Skin epidermis (tissue), 12 donors: ENCODE results near the gene SLC5A1.

Experiments
- H3K27ac ChIP-seq, 21 experiments: fragments of 200-600 bp; sonication (generic) in 11 of 21; one replicate each; pipeline ENCODE4 v1.5.0; 2020; ENCODE audit warnings: mild to moderate bottlenecking in 3 of 21, inconsistent platforms in 2 of 21, moderate library complexity in 2 of 21
- H3K4me3 ChIP-seq, 7 experiments: fragments of 200-600 bp; sonication (generic) in 2 of 7; one replicate each; pipeline ENCODE4 v1.5.0; 2020; ENCODE audit warnings: inconsistent platforms in 2 of 7, mild to moderate bottlenecking in 2 of 7, moderate library complexity in 1 of 7

The SLC5A1 gene

DNA sequence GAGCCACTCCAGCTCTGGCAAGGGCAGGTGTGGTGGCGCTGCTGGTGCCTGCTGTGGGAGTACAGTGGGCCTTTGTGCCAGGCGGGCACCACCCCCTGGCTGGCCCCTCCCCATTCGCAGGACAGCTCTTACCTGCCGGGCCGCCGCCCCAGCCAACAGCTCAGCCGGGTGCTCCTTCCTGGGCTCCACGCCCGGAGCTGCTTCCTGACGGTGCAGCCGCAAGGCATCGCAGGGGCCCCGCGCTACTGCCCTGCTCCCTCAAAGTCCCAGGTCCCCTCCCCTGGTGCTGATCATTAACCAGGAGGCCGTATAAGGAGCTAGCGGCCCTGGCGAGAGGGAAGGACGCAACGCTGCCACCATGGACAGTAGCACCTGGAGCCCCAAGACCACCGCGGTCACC is at the start of gene SLC5A1:
Gene SLC5A1, plus strand, starts transcription at position 338 of the 400 bp plus-strand sequence. Its CDS starts 21 bp downstream, at position 359.
- peak within 1 kb of the TSS in 3 of 7 experiments; percentile 11 to 14 (median 13) for H3K4me3 ChIP-seq
- H3K27ac ChIP-seq: peak within 1 kb of the TSS in 10 of 21 experiments; percentile 2 to 50 (median 24)

DNA sequence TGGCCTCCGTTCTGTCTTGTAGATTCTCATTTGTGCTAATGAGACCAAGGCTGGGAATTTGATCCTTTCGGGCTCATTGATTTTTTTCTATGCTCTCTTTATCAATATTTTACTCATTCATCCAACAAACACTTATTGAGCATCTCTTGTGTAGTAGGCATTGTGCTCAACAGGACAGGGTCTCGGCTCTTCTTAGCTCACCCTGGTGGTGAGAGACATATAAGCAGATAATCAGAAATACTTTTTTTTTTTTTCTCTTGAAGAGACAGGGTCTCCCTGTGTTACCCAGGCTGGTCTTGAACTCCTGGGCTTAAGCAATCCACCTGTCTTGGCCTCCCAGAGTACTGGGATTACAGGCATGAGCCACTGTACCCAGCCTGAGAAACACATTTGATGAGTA is 48.0 kb upstream of the SLC5A1 start:
- Histone ChIP-seq H3K27ac (no peak overlapping the region), H3K4me3 (no peak overlapping the region)

DNA sequence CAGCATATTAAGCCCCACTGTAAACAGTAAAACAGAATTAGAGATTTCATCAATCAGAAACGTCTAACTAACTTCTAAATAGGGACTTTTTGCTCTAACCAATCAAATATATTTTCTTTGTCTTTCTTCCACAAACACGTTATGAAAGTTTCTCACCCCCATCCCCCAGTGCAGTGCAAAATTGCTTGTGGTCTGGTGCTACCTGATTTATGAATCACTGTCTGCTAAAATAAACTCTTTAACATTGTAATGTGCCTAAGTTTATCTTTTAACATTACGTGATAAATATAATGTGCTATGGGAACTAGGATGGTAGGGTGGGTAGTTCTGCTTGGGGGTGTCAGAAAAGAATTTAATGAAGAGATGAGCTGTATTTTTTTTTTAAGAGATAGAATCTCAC is 47.3 kb upstream of the SLC5A1 start:
- no peak overlapping the region for H3K27ac ChIP-seq
- H3K4me3 ChIP-seq: no peak overlapping the region

DNA sequence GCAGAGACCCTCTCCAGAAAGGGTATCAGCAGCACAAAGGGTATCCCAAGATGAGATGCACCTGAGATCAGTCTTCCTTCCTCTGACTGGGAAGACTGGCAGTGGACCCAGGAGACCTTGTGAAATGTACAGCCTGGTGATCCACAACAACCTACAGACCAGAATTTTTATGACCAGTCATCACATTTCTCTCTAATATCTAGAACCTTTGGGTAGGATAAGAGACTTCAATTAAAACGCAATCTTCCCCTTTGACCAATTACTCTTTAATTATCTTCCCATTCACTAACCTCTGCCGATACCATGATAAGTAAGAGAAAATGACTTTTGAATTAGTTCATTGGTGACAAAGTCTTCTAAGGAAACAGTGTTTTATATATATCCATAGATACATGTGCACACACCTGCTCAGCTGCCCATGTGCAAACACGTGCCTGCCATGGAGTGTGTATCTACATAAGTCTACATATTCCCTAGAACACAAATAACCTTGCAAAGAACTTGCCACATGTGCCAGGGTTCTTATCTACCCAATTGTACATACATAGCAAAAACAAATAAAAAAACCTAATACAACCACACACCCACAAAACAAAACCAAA is 44.2 kb upstream of the SLC5A1 start:
- Histone ChIP-seq H3K4me3 (no peak overlapping the region), H3K27ac (no peak overlapping the region)

DNA sequence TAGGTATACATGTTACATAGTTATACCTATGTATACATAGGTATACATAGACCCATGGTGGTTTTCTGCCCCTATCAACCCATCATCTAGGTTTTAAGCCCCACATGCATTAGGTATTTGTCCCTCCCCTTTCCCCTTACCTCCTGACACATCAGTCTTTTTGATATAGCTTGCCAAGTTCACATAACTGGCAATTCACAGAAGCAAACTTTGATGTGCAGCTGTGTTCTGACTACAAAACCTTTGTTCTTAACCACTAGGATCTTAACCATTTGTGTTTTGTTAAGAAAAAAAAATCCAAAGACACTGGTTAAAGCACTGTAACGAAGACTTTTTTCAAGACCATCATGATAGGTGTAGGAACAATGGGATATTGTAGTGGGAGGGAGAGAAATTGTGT is 42.9 kb upstream of the SLC5A1 start:
- H3K27ac ChIP-seq: no peak overlapping the region

DNA sequence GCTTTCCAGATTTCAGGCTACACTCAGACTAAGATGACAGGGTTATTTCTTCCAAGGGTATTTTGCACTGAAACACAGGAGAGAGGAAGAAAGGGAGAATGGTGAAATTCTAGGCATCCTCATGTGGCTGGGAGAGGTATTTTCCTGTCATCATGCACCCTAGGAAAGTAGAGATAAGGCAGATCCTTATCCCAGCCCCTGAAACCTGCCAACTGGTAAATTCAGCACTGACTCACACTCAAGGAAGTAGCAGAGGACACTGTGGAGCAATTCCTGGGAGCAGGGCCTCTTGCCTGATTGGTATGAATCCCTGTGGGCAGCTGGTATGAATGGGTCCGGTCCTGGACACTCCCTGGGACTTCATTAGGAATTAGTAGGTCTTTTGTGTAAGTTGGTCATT is 37.6 kb upstream of the SLC5A1 start:
- H3K4me3 ChIP-seq: no peak overlapping the region
- H3K27ac ChIP-seq: no peak overlapping the region

More for the DNA sequence above, 42.9 kb upstream of the SLC5A1 start:
- no peak overlapping the region for H3K4me3 ChIP-seq

DNA sequence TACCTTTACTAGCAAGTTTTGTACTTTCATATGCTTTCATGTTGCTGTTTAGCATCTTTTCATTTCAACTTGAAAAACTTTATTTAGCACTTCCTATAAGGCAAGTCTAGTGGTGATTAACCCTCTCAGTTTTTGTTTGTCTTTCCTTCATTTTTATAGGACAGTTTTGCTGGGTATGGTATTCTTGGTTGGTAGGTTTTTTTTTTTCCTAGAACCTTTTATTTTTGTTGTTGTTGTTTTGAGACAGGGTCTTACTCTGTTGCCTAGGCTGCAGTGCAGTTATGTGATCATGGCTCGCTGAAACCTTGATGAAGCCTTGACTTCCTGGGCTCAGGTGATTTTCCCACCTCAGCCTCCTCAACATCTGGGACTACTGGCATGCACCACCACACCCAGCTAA is 29.9 kb upstream of the SLC5A1 start:
- no peak overlapping the region for H3K27ac ChIP-seq
- H3K4me3 ChIP-seq: no peak overlapping the region

DNA sequence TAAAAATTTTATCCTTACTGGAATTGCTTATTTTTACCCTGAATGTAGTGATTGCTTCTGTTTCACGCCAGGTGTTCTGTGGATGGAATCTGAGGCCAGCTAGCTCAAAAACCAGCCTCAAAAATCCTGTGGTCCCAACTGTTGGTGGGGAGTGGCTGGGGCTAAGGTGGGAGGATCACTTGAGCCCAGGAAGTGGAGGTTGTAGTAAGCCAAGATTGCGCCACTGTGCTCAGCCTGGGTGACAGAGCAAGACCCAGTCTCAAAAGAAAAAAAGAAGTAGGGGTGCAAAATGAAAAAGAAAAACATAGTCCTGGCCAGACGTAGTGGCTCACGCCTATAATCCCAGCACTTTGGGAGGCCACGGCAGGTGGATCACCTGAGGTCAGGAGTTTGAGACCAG is 27.0 kb upstream of the SLC5A1 start:
- no peak overlapping the region for H3K4me3 ChIP-seq
- no peak overlapping the region for H3K27ac ChIP-seq

DNA sequence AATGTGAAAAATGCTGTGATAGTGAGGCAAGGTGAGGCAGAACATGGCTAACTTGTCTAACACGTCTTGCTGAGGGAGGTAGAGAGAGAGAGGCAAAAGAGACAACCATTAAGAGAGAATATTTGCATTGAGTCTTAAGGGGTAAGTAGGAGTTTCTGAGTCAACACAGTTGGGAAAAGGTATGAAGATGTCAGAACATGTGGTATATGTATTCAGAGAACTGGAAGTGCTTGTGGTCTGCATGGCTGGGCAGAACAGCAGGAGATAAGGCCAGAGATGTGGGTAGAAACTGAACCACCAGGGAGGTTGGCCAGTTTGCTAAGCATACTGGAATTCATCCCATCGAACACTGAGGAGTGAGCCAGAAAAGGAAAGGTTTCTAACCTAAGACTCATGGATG is 25.0 kb upstream of the SLC5A1 start:
- H3K4me3 ChIP-seq: no peak overlapping the region
- H3K27ac ChIP-seq: peak overlapping the region in 1 of 21 experiments; percentile 15

DNA sequence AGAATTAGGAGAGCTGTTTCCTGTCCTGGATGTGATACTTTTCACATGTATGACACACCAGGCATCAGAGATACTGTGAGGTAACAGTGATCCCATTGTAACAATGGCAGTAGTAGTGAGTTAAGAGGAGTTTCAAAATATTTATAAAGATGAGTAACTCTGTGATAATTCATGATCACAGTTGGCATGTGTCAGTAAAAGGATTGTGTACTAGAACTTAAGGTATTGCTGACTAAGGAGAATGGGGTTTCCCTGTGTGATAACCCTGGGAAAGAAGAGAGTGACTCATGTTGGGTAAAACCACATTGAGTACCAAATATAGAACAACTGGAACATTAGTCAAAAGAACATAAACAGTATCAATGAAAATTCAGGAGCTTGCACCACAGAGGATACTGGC is 22.9 kb upstream of the SLC5A1 start:
- no peak overlapping the region for H3K4me3 ChIP-seq
- no peak overlapping the region for H3K27ac ChIP-seq

DNA sequence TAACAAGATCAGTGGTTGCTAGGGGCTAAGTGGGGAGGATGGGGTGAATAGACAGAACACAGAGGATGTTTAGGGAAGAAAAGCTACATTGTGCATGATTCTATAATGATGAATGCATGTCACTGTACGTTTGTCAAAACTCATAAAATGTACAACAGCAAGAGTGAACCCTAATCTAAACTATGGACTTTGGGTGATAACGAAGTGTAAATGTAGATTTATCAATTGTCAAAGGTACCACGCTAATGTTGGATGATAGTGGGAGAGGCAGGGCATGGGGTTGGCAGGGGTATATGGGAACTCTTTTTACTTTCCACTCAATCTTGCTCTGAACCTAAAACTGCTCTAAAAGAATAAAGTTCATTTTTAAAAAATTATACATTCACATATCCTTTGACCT is 21.3 kb upstream of the SLC5A1 start:
- H3K4me3 ChIP-seq: no peak overlapping the region
- H3K27ac ChIP-seq: no peak overlapping the region

DNA sequence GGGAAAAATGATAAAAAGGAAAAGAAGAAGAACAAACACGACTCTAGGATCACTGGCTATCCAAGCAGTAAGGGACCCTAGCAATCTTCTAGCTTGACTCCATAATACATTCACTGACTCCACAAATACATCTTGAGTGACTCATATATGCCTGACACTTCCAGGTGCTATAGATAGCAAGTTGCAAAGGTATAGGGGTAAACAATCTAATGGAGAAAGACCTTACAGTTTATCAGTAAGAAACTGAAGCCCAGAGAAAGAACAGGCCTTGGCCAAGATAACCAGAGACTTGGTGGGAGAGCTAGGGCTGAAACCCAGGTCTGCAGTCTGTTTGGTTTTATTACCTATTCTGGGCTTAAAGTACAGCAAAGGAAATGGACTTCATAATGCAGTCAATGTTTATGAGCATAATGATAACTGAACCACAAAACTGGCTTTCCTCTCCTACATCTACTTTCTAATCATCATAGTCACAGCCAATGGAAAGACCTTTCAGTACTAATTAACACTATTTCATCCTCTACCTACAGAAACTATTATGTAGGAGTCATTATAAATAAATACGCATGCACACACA is 19.7 kb upstream of the SLC5A1 start:
- no peak overlapping the region for H3K4me3 ChIP-seq
- no peak overlapping the region for H3K27ac ChIP-seq

DNA sequence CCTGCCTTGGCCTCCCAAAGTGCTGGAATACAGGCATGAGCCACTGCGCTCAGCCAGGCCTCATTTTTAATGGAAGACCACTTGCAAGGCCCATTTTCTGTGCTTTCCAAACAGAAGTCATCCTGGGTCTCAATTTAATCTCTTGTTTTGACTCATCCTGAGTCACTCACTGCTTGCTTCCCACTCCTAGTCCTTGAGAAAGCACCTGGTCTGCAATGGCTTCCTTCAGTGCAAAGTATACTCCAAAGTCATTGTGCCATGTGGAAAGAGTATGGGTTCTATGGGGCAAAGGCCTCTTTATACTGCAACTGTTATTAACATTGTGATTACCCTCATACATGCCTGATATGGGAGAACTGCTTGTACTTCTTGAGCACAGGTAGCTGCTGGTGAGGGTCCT is 18.3 kb upstream of the SLC5A1 start:
- Histone ChIP-seq H3K27ac (no peak overlapping the region), H3K4me3 (no peak overlapping the region)

DNA sequence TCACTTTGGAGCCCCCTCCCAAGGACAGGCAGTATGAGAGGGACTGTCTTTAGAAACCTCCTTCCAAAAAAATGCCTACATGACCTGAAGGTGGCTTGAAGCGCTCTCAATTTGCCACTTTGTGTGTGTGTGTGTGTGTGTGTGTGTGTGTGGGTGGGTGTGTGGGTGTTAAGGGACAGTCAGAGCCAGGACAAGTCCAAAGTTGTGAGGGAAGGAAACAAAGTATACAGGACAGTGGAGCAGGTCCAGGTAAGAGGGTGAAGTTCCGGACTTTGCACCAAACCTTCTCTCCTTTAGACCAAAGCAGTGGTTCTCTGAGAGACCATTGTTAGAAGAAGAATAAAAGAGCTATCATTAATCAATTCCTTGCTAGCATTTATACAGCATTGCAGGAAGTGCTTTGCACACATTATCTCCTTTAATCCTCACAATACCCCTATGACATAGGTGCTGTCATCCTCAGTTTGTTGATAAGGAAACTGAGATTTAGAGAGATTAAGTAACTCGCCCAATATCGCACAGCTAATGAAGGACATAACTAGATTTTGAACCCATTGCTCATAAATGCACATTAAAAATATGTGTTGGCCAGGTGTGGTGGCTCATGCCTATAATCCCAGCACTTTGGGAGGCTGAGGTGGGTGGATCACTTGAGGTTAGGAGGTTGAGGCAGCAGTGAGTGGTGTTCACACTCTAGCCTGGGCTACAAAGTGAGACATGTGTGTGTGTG is 12.4 kb upstream of the SLC5A1 start:
- no peak overlapping the region for H3K4me3 ChIP-seq

DNA sequence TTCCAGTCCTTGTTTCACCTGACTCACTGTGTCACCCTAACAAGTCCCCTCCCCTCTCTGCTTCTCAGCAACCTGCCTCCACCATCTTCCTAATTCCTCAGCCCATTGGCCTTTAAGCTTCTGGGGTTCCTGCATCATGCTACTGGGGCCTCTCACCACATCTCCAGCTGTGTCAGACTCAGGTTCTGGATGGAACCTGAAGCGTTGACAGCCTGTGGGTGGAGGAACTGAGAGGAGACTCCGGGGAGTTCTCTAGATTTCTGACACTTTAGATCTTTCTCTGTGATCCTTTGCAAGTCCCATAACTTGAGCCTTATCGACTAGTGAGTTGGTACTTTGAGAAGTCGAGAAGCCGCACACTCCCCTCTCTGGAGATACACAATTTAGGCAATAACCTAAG is 11.6 kb upstream of the SLC5A1 start:
- Histone ChIP-seq H3K27ac (no peak overlapping the region), H3K4me3 (no peak overlapping the region)

More for the DNA sequence above, 12.4 kb upstream of the SLC5A1 start:
- H3K27ac ChIP-seq: no peak overlapping the region

DNA sequence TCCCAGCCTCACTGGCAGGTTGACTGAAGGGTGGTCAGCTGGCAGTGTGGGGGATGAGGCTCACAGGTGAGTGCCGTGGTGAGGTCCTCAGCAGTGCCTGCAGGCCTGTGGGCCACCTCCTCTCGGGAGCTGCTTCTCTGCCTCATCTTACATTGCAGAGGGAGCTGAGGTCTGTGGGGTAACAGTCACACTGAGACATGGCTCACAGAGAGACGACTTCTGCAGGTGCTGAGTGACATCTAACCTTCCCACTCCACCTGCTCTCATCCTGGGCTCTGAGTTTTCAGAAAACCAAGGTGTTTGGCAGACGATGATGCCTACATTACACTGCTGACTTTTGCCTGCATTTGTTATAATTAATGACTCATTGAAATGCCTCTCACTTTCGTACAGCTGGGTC is 8.8 kb upstream of the SLC5A1 start:
- Histone ChIP-seq H3K4me3 (no peak overlapping the region), H3K27ac (no peak overlapping the region)

DNA sequence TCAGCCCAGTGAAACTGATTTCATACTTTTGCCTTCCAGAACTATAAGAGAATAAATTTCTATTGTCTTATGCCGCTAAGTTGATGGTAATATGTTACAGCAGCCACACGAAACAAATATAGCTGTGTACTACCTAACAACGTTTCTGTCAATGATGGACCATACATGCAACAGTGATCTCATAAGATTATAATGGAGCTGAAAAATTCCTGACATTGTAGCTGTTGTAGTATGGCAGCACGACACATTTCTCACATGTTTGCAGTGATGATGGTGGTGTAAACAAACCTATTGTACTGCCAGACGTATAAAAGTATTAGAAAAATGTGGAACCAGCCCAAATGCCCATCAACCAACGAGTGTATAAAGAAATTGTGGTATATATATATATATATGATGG is 5.8 kb upstream of the SLC5A1 start:
- H3K27ac ChIP-seq: no peak overlapping the region
- H3K4me3 ChIP-seq: no peak overlapping the region

DNA sequence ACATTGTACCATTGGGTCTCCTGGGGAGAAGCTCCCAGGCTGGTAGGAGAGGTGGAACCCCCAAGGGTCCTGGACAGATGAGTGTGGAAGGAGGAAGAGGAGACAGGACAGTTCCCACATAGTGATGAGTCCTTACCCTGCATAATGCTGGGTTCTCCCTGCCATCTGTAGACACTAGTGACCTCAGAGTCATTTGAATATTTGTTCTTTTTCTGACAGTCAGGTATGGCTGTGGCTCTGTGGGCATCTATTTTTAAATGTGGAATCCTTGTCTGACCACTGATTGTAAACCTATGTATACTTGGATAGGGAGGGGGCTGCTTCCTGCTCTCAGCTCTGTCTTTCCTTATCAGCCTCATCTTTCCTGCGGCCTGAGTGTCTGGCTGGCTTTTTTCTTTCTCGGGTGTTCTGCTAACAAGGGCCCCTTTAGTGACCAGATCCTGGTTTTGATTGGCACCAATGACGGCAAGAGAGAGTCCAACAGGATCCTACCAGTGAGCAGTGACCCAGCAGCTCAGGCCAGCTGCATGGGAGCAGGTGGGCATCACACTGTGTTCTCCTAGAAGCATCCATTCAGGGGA is 2.6 kb upstream of the SLC5A1 start:
- no peak overlapping the region for H3K4me3 ChIP-seq

DNA sequence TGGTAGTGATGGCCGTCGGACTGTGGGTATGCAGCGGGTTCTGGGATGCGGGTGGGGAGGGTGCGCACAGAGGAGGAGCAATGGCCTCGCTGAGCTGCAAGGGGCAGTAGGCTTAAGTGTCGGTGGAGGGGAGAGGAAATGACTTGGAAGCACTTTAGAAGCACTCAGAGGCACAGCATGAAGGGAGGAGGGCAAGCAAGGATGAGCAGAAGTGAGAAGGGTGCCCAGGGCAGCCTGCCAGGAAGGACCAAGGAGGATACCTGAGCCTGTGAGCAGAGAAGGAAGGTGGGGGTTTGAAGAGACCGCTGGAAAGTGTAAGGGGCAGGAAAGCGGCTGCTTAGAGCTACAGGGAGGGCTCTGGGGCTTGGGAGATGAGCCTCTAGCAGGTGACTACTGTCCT is 330 bp downstream of the SLC5A1 start:
- Histone ChIP-seq H3K4me3 (peak overlapping the region in 3 of 7 experiments; percentile 11 to 14 (median 13)), H3K27ac (peak overlapping the region in 9 of 21 experiments; percentile 5 to 50 (median 28))

More for the DNA sequence above, 2.6 kb upstream of the SLC5A1 start:
- no peak overlapping the region for H3K27ac ChIP-seq

DNA sequence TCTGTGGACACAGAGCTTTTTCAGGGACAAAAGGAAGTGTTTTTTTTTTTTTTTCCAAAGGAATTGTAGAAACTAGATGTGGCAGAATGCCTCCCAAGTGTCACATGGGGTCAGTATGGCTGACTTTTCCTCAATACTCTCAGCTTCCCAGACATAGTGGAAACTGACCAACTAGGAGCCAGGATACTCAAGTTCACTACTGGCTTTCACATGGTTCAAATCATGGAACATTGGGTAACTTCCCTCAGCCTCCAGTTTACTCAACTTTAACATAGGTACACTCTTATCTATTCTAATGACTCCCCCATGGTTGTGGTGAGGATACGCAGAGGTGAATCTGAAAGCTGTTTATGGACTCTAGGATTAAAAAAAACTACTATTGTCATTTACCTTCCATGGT is 1.4 kb downstream of the SLC5A1 start:
- H3K27ac ChIP-seq: peak overlapping the region in 4 of 21 experiments; percentile 2 to 56 (median 22)
- peak overlapping the region in 1 of 7 experiments; percentile 7 for H3K4me3 ChIP-seq

DNA sequence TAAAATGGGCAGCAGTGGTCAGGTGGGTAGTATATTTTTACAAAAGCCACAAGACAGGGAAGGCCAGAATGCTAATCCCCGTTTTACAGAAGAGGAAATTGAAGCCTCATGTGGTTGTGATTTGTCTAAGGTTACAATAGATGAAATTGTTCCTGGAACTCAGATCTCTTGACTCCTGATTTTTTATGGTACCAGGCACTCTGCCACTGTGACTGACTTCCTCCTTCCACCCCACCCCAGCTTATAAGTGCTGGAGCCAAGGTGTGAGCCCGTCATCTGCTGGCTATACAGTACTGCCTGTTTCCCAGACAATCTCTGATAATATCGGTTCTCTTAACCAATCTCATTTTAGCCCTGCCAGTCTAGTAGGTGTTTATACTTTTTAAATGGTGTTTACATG is 1.9 kb downstream of the SLC5A1 start:
- H3K4me3 ChIP-seq: peak overlapping the region in 1 of 7 experiments; percentile 7
- H3K27ac ChIP-seq: peak overlapping the region in 3 of 21 experiments; percentile 2 to 56 (median 19)
